ENCODE measurements around the gene MYRF. TPM values are rescaled to one million over a fixed set of nuclear protein-coding genes. Genes with fewer than 3 reads are reported as not detected.
A peak's percentile ranks its signal among the peaks of the same experiment; 100 is the strongest.

Gene MYRF
- total and polyA plus RNA-seq, 2 of the 13 experiments (the other 11 are each of a cell fraction or from before 2014, with no cell fraction given), result 10.2 to 25.9 TPM

DNA sequence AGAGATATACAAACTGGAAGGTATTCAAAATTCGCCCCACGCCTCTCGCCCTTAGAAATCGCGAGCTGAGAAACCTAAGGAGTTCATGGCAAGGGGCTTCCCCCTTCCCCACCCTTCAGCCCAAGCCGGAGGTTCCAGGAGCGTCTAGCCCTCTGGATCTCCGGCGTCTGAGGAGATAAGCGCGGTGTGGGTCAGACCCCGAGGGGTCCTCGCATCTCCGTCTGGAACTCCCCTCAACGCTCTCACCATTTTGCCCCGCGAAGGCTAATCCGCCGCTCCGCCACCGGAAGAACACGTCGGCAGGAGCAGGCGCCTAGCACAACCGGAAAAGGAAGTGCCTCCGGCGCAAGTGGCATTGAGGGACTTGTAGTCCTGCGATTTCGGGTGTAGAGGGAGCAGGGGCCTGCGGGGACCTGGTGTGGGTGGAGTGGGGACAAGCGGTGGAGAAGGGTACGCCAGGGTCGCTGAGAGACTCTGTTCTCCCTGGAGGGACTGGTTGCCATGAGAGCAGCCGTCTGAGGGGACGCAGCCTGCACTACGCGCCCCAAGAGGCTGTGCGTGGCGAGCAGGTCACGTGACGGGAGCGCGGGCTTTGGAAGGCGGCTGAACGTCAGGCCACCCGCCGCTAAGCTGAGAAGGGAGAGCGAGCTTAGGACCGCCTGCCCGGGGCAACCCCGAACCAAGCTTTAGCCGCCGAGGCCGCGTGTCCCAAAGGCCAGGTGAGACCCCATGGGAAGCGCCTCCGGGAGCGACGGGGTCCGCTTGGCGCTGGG lies 40.1 kb downstream of the MYRF start, which contains the start of the genes FEN1 and TMEM258 (continued):
- TF ChIP-seq GABPB1 (CRISPR knock-in tag; IDR thresholded peaks at IDR 0.05) (peak; percentile 99), HES4 (CRISPR knock-in tag; IDR thresholded peaks at IDR 0.05; ENCODE audit: borderline replicate concordance) (no peak; the same call in 1 of the 2 replicates), ZNF260 (CRISPR knock-in tag; IDR thresholded peaks at IDR 0.05; ENCODE audit: borderline replicate concordance, low read depth) (no peak), TOPORS (CRISPR knock-in tag; IDR thresholded peaks at IDR 0.05) (0 out of 2 replicates have a peak, but pooled peaks have one; percentile 33), GPN1 (CRISPR knock-in tag; IDR thresholded peaks at IDR 0.05; ENCODE audit: borderline replicate concordance) (no peak), ZNF264 (CRISPR knock-in tag; IDR thresholded peaks at IDR 0.05) (no peak), ZNF136 (CRISPR knock-in tag; IDR thresholded peaks at IDR 0.05; ENCODE audit: low read depth) (no peak), ZIK1 (CRISPR knock-in tag; IDR thresholded peaks at IDR 0.05; ENCODE audit: borderline replicate concordance, low read depth) (peak; percentile 43; the same call in 1 of the 2 replicates), FOXK1 (CRISPR knock-in tag; IDR thresholded peaks at IDR 0.05; ENCODE audit: borderline replicate concordance, low read depth) (peak; percentile 63; the same call in 1 of the 2 replicates), ZNF121 (CRISPR knock-in tag; IDR thresholded peaks at IDR 0.05) (no peak)
- TF ChIP-seq, protein P1, sequence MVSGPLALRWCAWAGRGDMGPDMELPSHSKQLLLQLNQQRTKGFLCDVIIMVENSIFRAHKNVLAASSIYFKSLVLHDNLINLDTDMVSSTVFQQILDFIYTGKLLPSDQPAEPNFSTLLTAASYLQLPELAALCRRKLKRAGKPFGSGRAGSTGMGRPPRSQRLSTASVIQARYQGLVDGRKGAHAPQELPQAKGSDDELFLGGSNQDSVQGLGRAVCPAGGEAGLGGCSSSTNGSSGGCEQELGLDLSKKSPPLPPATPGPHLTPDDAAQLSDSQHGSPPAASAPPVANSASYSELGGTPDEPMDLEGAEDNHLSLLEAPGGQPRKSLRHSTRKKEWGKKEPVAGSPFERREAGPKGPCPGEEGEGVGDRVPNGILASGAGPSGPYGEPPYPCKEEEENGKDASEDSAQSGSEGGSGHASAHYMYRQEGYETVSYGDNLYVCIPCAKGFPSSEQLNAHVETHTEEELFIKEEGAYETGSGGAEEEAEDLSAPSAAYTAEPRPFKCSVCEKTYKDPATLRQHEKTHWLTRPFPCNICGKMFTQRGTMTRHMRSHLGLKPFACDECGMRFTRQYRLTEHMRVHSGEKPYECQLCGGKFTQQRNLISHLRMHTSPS (CRISPR knock-in tag; IDR thresholded peaks at IDR 0.05; ENCODE audit: low read depth), result 0 out of 2 replicates have a peak, but pooled peaks have one; percentile 15
- TF ChIP-seq, protein P2, sequence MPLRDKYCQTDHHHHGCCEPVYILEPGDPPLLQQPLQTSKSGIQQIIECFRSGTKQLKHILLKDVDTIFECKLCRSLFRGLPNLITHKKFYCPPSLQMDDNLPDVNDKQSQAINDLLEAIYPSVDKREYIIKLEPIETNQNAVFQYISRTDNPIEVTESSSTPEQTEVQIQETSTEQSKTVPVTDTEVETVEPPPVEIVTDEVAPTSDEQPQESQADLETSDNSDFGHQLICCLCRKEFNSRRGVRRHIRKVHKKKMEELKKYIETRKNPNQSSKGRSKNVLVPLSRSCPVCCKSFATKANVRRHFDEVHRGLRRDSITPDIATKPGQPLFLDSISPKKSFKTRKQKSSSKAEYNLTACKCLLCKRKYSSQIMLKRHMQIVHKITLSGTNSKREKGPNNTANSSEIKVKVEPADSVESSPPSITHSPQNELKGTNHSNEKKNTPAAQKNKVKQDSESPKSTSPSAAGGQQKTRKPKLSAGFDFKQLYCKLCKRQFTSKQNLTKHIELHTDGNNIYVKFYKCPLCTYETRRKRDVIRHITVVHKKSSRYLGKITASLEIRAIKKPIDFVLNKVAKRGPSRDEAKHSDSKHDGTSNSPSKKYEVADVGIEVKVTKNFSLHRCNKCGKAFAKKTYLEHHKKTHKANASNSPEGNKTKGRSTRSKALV (CRISPR knock-in tag; IDR thresholded peaks at IDR 0.05), result no peak
- TF ChIP-seq, protein P3, sequence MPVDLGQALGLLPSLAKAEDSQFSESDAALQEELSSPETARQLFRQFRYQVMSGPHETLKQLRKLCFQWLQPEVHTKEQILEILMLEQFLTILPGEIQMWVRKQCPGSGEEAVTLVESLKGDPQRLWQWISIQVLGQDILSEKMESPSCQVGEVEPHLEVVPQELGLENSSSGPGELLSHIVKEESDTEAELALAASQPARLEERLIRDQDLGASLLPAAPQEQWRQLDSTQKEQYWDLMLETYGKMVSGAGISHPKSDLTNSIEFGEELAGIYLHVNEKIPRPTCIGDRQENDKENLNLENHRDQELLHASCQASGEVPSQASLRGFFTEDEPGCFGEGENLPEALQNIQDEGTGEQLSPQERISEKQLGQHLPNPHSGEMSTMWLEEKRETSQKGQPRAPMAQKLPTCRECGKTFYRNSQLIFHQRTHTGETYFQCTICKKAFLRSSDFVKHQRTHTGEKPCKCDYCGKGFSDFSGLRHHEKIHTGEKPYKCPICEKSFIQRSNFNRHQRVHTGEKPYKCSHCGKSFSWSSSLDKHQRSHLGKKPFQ (CRISPR knock-in tag; IDR thresholded peaks at IDR 0.05; ENCODE audit: insufficient replicate concordance), result peak; percentile 65
- TF ChIP-seq, protein P4, sequence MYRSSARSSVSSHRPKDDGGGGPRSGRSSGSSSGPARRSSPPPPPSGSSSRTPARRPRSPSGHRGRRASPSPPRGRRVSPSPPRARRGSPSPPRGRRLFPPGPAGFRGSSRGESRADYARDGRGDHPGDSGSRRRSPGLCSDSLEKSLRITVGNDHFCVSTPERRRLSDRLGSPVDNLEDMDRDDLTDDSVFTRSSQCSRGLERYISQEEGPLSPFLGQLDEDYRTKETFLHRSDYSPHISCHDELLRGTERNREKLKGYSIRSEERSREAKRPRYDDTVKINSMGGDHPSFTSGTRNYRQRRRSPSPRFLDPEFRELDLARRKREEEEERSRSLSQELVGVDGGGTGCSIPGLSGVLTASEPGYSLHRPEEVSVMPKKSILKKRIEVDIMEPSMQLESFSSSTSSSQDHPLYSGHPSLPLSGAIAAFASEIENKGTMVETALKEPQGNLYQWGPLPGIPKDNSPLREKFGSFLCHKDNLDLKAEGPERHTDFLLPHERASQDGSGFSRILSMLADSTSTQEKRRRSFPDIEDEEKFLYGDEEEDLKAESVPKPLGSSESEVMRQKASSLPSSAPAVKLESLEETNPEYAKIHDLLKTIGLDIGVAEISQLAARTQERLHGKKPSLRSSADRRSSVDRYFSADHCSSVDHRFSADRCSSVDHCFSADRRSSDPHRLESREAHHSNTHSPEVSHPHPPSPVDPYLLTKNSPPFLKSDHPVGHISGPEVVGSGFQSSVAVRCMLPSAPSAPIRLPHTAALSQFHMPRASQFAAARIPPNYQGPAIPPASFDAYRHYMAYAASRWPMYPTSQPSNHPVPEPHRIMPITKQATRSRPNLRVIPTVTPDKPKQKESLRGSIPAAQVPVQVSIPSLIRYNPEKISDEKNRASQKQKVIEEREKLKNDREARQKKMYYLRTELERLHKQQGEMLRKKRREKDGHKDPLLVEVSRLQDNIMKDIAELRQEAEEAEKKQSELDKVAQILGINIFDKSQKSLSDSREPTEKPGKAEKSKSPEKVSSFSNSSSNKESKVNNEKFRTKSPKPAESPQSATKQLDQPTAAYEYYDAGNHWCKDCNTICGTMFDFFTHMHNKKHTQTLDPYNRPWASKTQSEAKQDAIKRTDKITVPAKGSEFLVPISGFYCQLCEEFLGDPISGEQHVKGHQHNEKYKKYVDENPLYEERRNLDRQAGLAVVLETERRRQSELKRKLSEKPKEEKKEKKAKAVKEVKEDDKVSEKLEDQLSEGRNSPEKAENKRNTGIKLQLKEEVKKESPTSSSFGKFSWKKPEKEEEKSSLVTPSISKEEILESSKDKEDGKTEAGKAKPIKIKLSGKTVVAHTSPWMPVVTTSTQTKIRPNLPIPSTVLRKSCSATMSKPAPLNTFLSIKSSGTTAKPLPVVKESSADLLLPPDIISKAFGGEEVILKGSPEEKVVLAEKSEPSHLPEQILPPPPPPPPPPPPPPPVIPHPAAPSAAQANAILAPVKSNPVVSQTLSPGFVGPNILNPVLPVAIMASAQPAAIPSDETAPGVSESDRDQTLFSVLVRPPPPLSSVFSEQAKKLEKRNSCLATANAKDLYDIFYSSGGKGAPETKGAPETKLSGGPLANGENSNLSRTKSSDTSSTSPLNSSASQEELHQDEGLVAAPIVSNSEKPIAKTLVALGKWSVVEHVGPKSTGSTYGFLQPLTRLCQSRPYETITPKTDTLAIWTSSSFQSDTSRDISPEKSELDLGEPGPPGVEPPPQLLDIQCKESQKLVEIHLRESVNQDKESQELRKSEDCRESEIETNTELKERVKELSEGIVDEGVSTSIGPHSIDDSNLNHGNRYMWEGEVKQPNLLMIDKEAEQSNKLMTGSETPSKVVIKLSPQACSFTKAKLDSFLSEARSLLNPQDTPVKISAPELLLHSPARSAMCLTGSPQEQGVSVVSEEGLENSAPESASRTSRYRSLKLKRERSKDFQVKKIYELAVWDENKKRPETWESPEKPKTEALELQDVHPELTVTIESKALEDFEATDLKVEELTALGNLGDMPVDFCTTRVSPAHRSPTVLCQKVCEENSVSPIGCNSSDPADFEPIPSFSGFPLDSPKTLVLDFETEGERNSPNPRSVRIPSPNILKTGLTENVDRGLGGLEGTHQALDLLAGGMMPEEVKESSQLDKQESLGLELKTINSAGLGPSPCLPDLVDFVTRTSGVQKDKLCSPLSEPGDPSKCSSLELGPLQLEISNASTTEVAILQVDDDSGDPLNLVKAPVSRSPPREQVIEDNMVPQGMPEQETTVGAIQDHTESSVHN (CRISPR knock-in tag; IDR thresholded peaks at IDR 0.05), result no peak

All from HepG2 (cell line).